ENCODE measurements around the gene GAS6.

GAS6 gene

DNA sequence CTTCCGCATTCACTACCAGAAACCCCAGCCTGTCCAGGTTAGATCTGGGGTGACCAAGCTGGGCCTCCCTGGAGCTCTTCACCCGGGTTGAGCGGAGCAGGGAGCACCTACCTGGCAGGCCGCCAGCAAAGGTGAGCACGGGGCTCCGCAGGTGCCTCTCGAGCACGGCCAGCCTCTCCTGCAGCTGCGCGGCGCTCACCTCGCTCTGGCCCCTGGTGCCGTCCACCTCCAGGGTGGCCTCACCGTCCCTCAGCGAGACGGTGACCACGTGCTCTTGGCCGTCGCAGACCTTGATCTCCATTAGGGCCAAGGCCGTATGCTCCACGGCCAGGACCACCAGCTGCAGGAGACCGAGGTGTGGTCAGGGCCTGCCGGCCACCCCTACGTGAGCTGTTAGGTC is 42.0 kb downstream of the GAS6 start:
- POLR2A ChIA-PET, result no interaction called here
- CTCF ChIA-PET, result no interaction called here
- TF ChIP-seq, protein P1, sequence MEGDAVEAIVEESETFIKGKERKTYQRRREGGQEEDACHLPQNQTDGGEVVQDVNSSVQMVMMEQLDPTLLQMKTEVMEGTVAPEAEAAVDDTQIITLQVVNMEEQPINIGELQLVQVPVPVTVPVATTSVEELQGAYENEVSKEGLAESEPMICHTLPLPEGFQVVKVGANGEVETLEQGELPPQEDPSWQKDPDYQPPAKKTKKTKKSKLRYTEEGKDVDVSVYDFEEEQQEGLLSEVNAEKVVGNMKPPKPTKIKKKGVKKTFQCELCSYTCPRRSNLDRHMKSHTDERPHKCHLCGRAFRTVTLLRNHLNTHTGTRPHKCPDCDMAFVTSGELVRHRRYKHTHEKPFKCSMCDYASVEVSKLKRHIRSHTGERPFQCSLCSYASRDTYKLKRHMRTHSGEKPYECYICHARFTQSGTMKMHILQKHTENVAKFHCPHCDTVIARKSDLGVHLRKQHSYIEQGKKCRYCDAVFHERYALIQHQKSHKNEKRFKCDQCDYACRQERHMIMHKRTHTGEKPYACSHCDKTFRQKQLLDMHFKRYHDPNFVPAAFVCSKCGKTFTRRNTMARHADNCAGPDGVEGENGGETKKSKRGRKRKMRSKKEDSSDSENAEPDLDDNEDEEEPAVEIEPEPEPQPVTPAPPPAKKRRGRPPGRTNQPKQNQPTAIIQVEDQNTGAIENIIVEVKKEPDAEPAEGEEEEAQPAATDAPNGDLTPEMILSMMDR (IDR thresholded peaks at IDR 0.05; ENCODE audit: control extremely low read depth, extremely low read depth, low read depth, missing control alignments), result no peak
- no peak for DNase-seq (ENCODE audit: extremely low spot score)

DNA sequence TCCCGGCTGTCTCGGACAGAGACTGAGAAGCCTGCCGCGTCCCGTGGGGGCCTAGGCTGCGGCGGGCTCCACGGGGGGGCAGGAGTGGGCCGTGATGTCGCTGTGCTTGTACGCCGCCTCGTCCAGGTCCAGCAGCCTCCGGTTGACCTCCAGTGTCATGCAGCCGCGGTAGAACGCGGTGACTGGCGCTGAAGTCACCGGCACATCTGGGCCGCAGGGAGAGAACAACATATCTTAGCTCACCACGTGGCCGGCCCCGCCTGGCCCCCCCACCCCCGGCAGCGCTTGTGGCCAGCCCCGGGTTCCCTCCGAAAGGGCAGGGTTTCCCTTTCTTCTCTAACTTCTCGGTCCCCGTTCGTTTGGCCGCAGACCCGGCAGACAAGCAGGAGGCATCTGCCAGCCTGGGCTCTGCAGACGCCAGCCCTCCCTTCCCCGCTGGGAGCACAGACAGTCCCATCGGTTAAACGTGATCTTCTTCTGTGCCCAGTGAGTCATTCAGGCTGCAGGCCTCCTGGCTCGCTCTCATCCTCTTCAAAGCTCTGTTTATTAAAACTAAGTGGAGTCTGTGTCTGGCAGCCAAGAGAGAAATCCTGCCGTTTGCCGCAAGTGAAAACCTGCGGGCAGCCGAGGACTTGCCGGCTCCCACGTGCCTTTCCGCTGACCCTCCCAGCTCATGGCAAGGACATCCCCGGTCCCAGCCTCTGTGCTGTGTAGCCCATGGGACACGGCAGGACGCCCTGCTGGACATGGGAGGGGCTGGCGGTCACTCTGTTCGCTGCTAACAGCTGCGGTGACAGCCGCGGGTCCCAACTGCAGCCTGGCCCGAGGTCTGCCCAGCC is 42.8 kb downstream of the GAS6 start:
- ChIA-PET POLR2A (no interaction called here), CTCF (no interaction called here)
- DNase-seq (ENCODE audit: extremely low spot score), result no peak
- TF ChIP-seq, protein P1 (IDR thresholded peaks at IDR 0.05; ENCODE audit: control extremely low read depth, extremely low read depth, low read depth, missing control alignments), result no peak

DNA sequence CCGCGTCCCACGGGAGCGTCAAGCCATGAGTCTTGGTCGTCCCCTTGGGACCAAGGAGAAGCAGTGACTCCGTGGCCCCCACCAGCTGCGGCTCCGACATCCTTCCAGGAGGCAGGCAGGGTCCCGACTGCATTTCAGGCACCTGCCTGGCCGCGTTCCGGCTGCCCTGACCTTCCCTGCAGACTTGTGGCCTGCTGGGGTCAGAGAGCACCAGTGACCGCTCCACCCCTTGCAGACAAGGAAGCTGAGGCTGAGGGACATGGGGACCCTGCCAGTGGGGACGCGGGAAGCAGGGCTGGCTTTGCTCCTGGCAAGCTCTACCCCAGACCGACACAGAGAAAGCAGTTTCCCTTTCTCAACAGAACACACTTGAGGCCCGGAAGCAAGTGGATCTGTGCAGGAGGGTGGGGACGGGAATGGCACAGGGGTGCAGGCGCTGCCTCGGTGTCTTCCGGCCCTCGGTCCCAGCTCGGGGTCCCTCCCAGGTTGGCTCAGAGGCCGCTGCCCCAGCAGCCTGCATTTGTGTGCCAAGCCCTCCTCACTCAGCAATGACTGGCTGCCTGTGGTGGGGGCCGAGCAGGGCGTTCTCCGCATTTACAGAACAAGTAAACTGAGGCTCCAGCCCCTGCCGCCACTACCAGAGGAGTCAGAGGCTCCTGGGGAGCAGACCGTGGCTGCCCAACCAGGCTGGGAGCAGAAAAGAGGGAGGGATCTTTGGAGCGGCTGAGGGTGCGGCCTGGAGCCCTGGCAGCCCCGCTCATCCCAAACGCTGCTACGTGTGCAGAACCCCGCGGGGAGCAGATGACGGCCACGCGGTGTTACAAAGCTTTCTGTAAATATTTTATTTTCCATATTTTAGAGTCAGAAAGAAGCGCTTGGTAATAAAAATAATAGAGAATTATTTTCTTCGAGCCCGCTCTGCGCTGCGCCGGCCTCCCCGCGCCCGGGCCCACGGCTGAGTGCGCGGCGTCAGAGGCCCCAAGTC is 43.9 kb downstream of the GAS6 start:
- CTCF ChIA-PET, result no interaction called here
- TF ChIP-seq, protein P1 (IDR thresholded peaks at IDR 0.05; ENCODE audit: control extremely low read depth, extremely low read depth, low read depth, missing control alignments), result no peak
- POLR2A ChIA-PET, result no interaction called here
- DNase-seq (ENCODE audit: extremely low spot score), result no peak

DNA sequence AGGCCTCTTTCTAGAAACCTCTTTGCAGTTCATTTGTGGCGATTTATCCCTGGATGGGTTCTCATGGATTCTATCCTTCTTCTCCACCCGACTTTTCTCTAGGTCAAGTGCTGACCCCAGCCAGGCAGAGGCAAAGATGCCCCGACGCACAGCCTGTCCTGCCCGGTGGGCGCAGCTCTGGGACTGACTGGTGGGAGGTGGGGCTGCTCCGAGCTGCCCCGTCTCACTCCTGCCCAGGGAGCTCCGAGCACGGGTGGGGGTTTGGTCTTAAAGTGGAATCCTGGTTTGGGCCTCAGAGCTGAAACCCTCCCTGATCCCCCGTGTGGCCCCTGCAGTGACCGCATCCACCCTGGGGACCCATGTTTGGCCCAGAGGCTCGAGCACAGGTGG is 44.5 kb downstream of the GAS6 start:
- TF ChIP-seq, protein P1 (IDR thresholded peaks at IDR 0.05; ENCODE audit: control extremely low read depth, extremely low read depth, low read depth, missing control alignments), result no peak
- DNase-seq (ENCODE audit: extremely low spot score), result no peak
- POLR2A ChIA-PET, result no interaction called here
- CTCF ChIA-PET, result no interaction called here

DNA sequence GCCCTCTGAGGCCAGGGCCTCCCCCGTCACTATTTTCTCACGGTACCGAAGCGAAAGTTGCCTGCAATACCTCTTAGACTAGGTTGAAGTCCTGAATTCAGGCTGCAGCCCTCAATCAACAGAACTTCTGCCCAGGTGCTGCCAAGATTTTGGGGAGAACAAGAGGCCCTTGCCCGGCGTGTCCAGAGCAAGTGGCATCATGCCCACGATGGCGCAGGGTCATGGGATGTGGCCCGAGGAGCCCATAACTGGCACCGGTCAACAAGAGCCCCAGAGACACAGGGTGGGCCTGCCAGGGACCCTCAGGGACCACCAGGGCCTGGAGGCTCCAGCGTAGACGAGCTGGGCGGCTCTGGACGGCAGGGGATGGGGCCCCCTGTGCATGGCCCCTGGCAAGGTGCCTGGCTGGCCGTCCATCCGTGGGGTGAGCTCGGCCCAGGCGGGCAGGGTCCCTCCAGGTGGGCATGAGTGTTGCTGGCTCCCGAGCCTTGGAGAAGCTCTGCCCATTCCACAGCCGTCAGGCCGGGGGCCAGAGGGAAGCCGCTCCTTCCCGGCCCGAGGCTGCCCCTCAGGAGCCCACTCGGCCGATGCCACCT is 45.1 kb downstream of the GAS6 start:
- CTCF ChIA-PET, result no interaction called here
- POLR2A ChIA-PET, result no interaction called here
- TF ChIP-seq, protein P1 (IDR thresholded peaks at IDR 0.05; ENCODE audit: control extremely low read depth, extremely low read depth, low read depth, missing control alignments), result no peak

More for the DNA sequence above, 45.1 kb downstream of the GAS6 start:
- no peak for DNase-seq (ENCODE audit: extremely low spot score)
